GM19397 (cell line): Measurements from ENCODE around the gene LRIG1.
A peak's percentile ranks its signal among the peaks of the same experiment; 100 is the strongest.

ENCODE experiments used
- ATAC-seq: cut with Tn5 transposase; IDR thresholded peaks from one replicate; pipeline ENCODE4 v1.9.1; 2021; ENCODE audit warnings: mild to moderate bottlenecking, moderate library complexity; ENCODE audit not compliant: unreplicated experiment

The LRIG1 gene

GRCh38 chr3:66470956-66471686, 29.7 kb downstream of the LRIG1 start:
- no peak for ATAC-seq

GRCh38 chr3:66470285-66470684, 30.5 kb downstream of the LRIG1 start:
- no peak for ATAC-seq

GRCh38 chr3:66469220-66469640, 31.6 kb downstream of the LRIG1 start:
- ATAC-seq, result peak; percentile 56

- no peak for ATAC-seq
Observed at GRCh38 chr3:66467996-66468735, 32.7 kb downstream of the LRIG1 start.

- ATAC-seq, result no peak
Observed at GRCh38 chr3:66466606-66467270, 34.1 kb downstream of the LRIG1 start.

GRCh38 chr3:66465587-66465986, 35.2 kb downstream of the LRIG1 start:
- ATAC-seq, result no peak

GRCh38 chr3:66465034-66465433, 35.8 kb downstream of the LRIG1 start:
- no peak for ATAC-seq

GRCh38 chr3:66464512-66464894, 36.3 kb downstream of the LRIG1 start:
- no peak for ATAC-seq

- ATAC-seq, result no peak
Observed at GRCh38 chr3:66463730-66464511, 36.9 kb downstream of the LRIG1 start.

- ATAC-seq, result no peak
Observed at GRCh38 chr3:66463054-66463631, 37.7 kb downstream of the LRIG1 start.

GRCh38 chr3:66457252-66457651, 43.6 kb downstream of the LRIG1 start:
- no peak for ATAC-seq

- ATAC-seq, result no peak
Observed at GRCh38 chr3:66456711-66457173, 44.1 kb downstream of the LRIG1 start.

- ATAC-seq, result no peak
Observed at GRCh38 chr3:66454464-66454859, 46.4 kb downstream of the LRIG1 start.

GRCh38 chr3:66453651-66454463, 47.0 kb downstream of the LRIG1 start:
- no peak for ATAC-seq

GRCh38 chr3:66452303-66453011, 48.4 kb downstream of the LRIG1 start:
- ATAC-seq, result no peak

GRCh38 chr3:66451766-66452165, 49.1 kb downstream of the LRIG1 start:
- ATAC-seq, result no peak

GRCh38 chr3:66450390-66451022, 50.3 kb downstream of the LRIG1 start:
- ATAC-seq, result no peak

GRCh38 chr3:66449411-66449974, 51.3 kb downstream of the LRIG1 start:
- peak; percentile 58 for ATAC-seq
